ENCODE results near the gene SLC2A6.

Gene SLC2A6

DNA sequence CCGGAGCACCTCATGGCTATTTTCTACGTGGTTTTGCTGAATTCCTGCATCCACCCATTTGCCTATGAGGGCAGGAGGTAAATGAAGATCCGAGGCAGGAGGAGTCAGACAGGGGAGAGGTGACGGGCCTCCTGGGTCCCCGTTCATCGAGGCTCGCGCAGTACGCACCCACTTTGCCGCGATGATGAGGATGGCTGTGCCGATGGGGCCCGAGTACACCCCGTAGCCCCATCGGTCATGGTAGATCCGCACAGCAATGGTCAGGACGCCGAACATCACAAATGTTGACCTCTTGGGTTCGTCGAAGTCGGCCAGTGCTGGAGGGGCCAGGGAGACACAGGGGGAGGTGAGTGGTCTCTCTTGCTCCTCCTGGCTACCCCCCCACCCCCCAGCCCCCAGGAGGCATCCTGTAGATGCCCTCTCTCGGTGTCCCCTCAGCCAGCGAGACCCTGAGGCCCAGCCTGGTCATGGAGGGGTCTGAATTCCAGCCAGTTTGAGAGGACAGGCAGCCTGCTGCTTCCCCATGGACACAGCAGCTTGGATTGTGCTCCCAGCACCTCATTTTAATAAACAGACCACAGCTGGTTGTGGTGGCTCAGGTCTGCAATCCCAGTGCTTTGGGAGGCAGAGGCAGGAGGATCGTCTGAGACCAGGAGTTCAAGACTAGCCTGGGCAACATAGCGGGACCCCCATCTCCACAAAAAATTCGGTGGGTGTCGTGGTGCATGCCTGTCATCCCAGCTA, 40.0 kb upstream of the SLC2A6 start:
- in situ Hi-C loops (cut with HindIII; ENCODE audit: low sequenced_read_pairs) = no loop called here
- DNase-seq (ENCODE audit: low read depth) = no peak
- TF ChIP-seq CTCF (IDR thresholded peaks at IDR 0.05; ENCODE audit: low read depth, low read length, missing control alignments) = no peak
- H3K4me3 ChIP-seq (ENCODE audit: low read depth, low read length) = no peak overlapping the region

DNA sequence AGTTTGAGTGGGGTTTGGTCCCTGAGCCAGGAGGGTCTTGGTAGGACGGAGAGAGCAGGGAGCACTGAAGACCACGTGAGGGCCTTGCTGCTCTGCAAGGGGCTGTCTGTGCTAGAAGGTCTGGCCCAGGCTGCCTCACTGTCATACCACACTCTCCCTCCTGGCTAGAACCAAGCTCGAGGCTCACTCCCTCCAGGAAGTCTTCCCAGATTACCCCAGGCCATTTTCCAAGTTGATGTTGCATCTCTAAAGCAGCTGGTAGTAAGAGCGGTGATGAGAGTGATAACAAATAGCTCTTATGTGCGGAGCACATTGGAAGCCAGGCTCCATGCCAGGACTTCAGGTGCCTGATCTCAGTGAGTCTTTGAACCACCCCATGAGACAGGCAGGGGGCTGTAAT, 39.3 kb upstream of the SLC2A6 start:
- no peak for TF ChIP-seq CTCF (IDR thresholded peaks at IDR 0.05; ENCODE audit: low read depth, low read length, missing control alignments)
- in situ Hi-C loops (cut with HindIII; ENCODE audit: low sequenced_read_pairs) = no loop called here
- no peak for DNase-seq (ENCODE audit: low read depth)
- no peak overlapping the region for H3K4me3 ChIP-seq (ENCODE audit: low read depth, low read length)

GRCh38 chr9:133517711-133518110, 38.8 kb upstream of the SLC2A6 start:
- in situ Hi-C loops (cut with HindIII; ENCODE audit: low sequenced_read_pairs) = no loop called here
- no peak overlapping the region for H3K4me3 ChIP-seq (ENCODE audit: low read depth, low read length)
- no peak for TF ChIP-seq CTCF (IDR thresholded peaks at IDR 0.05; ENCODE audit: low read depth, low read length, missing control alignments)
- DNase-seq (ENCODE audit: low read depth) = no peak

DNA sequence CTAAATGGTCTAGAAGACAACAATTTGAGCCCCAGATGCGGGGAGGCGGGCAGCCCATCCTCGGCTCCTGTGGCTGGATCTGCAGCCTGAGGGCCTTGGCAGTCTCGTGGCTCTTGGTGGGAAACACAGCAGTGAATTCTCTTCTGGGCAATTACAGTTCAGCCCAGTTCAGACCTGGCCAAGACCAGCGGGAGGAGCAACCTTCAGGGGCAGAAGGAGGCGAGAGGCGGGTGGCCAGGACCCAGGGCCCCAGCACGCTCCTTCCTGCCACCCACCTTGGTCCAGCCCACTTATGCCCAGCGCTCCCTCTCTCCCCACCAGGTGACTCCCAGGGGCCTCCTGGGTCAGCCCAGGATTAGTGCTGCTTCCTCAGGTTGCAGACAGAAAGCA, 38.1 kb upstream of the SLC2A6 start:
- H3K4me3 ChIP-seq (ENCODE audit: low read depth, low read length) = no peak overlapping the region
- in situ Hi-C loops (cut with HindIII; ENCODE audit: low sequenced_read_pairs) = no loop called here
- TF ChIP-seq CTCF (IDR thresholded peaks at IDR 0.05; ENCODE audit: low read depth, low read length, missing control alignments) = no peak
- no peak for DNase-seq (ENCODE audit: low read depth)

GRCh38 chr9:133516256-133516960, 37.5 kb upstream of the SLC2A6 start:
- TF ChIP-seq CTCF (IDR thresholded peaks at IDR 0.05; ENCODE audit: low read depth, low read length, missing control alignments) = no peak
- in situ Hi-C loops (cut with HindIII; ENCODE audit: low sequenced_read_pairs) = no loop called here
- H3K4me3 ChIP-seq (ENCODE audit: low read depth, low read length) = no peak overlapping the region
- DNase-seq (ENCODE audit: low read depth) = no peak

DNA sequence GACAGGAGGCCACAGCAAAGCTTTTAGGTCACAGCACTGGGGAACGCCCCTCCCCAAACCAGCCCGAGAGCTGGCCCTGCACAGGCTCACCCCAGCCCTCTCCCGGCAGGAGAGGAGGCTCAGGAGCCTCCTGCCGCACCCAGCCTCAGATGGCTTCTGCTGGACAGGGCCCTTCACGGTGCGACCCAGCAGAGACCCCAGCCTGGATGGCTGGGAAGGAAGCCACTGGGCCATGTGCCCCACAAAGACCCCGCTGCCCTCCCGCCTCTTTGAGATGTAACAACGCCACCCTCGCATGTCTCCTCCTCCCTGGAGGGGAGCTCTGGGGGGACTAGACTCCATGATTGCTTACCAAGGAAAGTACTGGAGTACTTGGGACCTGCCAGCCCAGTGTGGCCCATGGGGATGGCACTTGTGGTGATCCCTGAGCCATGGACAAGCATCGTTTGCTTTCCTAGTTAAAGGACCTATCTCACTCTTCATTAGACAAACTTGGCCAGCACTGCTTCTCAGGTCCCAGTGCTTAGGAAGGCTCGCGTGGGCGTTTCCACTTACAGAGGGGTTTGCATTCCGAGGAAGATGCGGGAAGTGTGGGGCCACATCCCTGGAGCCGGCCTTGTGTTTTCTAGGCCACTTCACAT, 36.8 kb upstream of the SLC2A6 start:
- no peak overlapping the region for H3K4me3 ChIP-seq (ENCODE audit: low read depth, low read length)
- DNase-seq (ENCODE audit: low read depth) = no peak
- in situ Hi-C loops (cut with HindIII; ENCODE audit: low sequenced_read_pairs) = no loop called here
- no peak for TF ChIP-seq CTCF (IDR thresholded peaks at IDR 0.05; ENCODE audit: low read depth, low read length, missing control alignments)

All from astrocyte of the cerebellum (primary cell).